Caco-2 (cell line): ENCODE results near the gene CRYBG1. TPM values are rescaled to one million over a fixed set of nuclear protein-coding genes. Genes with fewer than 3 reads are reported as not detected.
A peak's percentile ranks its signal among the peaks of the same experiment; 100 is the strongest.

Experiments
- BruUV-seq: library from RNA; stranded (reverse); fragments of 400-500 nt; replicated peaks from 2 replicates; lab custom pipeline; 2021; lab: Mats Ljungman, UMichigan
- CTCF ChIA-PET: fragments of 300-600 bp; sonication (Branson Sonifier 250); formaldehyde crosslinking; loops from one replicate; lab custom pipeline; 2022; ENCODE audit warnings: antibody characterized with exemption; lab: Charles Lee
- POLR2A ChIA-PET: fragments of 300-600 bp; sonication (Branson Sonifier 250); formaldehyde crosslinking; loops from one replicate; lab custom pipeline; 2022; ENCODE audit warnings: antibody characterized with exemption; lab: Charles Lee
- DNase-seq, 2 experiments: peaks; one replicate each; pipeline versions ENCODE4 v3.0.0 to v3.0.0-alpha.2; 2020 to 2022
- H3K27me3 ChIP-seq: replicated peaks from 2 replicates; pipeline ENCODE4 v1.6.0; 2011; ENCODE audit warnings: low read length; ENCODE audit not compliant: control insufficient read depth, insufficient read depth
- H3K36me3 ChIP-seq: 2 replicates; pipeline ENCODE4 v1.5.1; 2011; ENCODE audit warnings: low read length; ENCODE audit not compliant: control insufficient read depth, insufficient read depth
- H3K4me1 ChIP-seq: fragments of 250-450 bp; sonication (Bioruptor Pico); 2 replicates; pipeline ENCODE4 v1.5.1; 2020; ENCODE audit warnings: mild to moderate bottlenecking
- H3K4me3 ChIP-seq: 2 replicates; pipeline ENCODE4 v1.5.1; 2011; ENCODE audit warnings: low read depth, mild to moderate bottlenecking, control low read depth, low read length
- H3K9me3 ChIP-seq: fragments of 250-450 bp; sonication (Bioruptor Pico); 2 replicates; pipeline ENCODE4 v1.5.1; 2020; ENCODE audit warnings: mild to moderate bottlenecking, moderate library complexity
- H3K27ac Mint-ChIP-seq: one replicate; pipeline ENCODE4 v1.8.0; 2022; ENCODE audit warnings: mixed read lengths; ENCODE audit not compliant: unreplicated experiment
- H3K27me3 Mint-ChIP-seq: one replicate; pipeline ENCODE4 v1.8.0; 2022; ENCODE audit warnings: mixed read lengths; ENCODE audit not compliant: insufficient read depth, unreplicated experiment
- H3K36me3 Mint-ChIP-seq: one replicate; pipeline ENCODE4 v1.8.0; 2022; ENCODE audit warnings: mild to moderate bottlenecking, mixed read lengths; ENCODE audit not compliant: insufficient read depth, unreplicated experiment
- H3K4me1 Mint-ChIP-seq: one replicate; pipeline ENCODE4 v1.8.0; 2022; ENCODE audit warnings: low read depth, mixed read lengths; ENCODE audit not compliant: unreplicated experiment
- H3K4me3 Mint-ChIP-seq: one replicate; pipeline ENCODE4 v1.8.0; 2022; ENCODE audit warnings: mild to moderate bottlenecking, moderate library complexity, mixed read lengths; ENCODE audit not compliant: unreplicated experiment
- H3K9me3 Mint-ChIP-seq: one replicate; pipeline ENCODE4 v1.8.0; 2022; ENCODE audit warnings: mixed read lengths; ENCODE audit not compliant: unreplicated experiment
- intact Hi-C: fragments of 100-400 bp; cut with micrococcal nuclease; formaldehyde crosslinking; loops from one replicate; pipeline ENCODE4 v1.10.0; 2022; ENCODE audit not compliant: unreplicated experiment
- total RNA-seq: library from RNA; stranded (reverse); gene quantifications from 2 replicates; pipeline ENCODE4 v1.2.3, GENCODE V29; 2022
- TF ChIP-seq, protein P1 (sequence below), 2 experiments: fragments of 200-600 bp in 1 of 2; IDR thresholded peaks; 1 replicate in 1 of 2; 2 replicates in 1 of 2; pipeline versions ENCODE4 v1.5.1 to v1.8.0; 2011 to 2022; ENCODE audit warnings: antibody characterized with exemption in 1 of 2, control low read depth in 1 of 2, inconsistent platforms in 1 of 2, low read depth in 1 of 2, low read length in 1 of 2, mild to moderate bottlenecking in 1 of 2, moderate library complexity in 1 of 2; ENCODE audit not compliant: insufficient read depth in 1 of 2, severe bottlenecking in 1 of 2, unreplicated experiment in 1 of 2

Gene CRYBG1
- total RNA-seq, 1 experiment from 2014 or later, result 13.2 TPM

- Histone ChIP-seq H3K36me3 (no peaks in the 10 kb centered on the region), H3K4me3 (no peak overlapping the region), H3K4me1 (peaks cover 35% of the 10 kb centered on the region), H3K27me3 (no peaks in the 10 kb centered on the region), H3K9me3 (no peaks in the 10 kb centered on the region)
- Mint-ChIP-seq H3K27me3 (no peaks in the 10 kb centered on the region), H3K4me1 (peaks cover 33% of the 10 kb centered on the region), H3K9me3 (no peaks in the 10 kb centered on the region), H3K27ac (no peak overlapping the region), H3K4me3 (no peak overlapping the region), H3K36me3 (peaks cover 25% of the 10 kb centered on the region)
- CTCF ChIA-PET, result no interaction called here
- no TSS peak for BruUV-seq
- TF ChIP-seq, protein P1, sequence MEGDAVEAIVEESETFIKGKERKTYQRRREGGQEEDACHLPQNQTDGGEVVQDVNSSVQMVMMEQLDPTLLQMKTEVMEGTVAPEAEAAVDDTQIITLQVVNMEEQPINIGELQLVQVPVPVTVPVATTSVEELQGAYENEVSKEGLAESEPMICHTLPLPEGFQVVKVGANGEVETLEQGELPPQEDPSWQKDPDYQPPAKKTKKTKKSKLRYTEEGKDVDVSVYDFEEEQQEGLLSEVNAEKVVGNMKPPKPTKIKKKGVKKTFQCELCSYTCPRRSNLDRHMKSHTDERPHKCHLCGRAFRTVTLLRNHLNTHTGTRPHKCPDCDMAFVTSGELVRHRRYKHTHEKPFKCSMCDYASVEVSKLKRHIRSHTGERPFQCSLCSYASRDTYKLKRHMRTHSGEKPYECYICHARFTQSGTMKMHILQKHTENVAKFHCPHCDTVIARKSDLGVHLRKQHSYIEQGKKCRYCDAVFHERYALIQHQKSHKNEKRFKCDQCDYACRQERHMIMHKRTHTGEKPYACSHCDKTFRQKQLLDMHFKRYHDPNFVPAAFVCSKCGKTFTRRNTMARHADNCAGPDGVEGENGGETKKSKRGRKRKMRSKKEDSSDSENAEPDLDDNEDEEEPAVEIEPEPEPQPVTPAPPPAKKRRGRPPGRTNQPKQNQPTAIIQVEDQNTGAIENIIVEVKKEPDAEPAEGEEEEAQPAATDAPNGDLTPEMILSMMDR (IDR thresholded peaks at IDR 0.05; ENCODE audit: insufficient read depth in 1 of 2, low read depth in 1 of 2, low read length in 1 of 2, severe bottlenecking in 1 of 2, unreplicated experiment in 1 of 2), result no peak
- POLR2A ChIA-PET, result no interaction called here
- DNase-seq, result no peak
- intact Hi-C loops, result no loop called here
Observed at GRCh38 chr6:106538145-106538544, 177.6 kb downstream of the CRYBG1 start.

GRCh38 chr6:106539936-106540335 lies 179.4 kb downstream of the CRYBG1 start:
- H3K4me3 ChIP-seq, result no peak overlapping the region
- Mint-ChIP-seq H3K4me3 (no peak overlapping the region), H3K27me3 (no peaks in the 10 kb centered on the region), H3K4me1 (peaks cover 33% of the 10 kb centered on the region), H3K36me3 (peaks cover 31% of the 10 kb centered on the region), H3K9me3 (no peaks in the 10 kb centered on the region), H3K27ac (peak overlapping the region; percentile 81)
- intact Hi-C loops, result no loop called here
- TF ChIP-seq, protein P1 (IDR thresholded peaks at IDR 0.05; ENCODE audit: insufficient read depth in 1 of 2, low read depth in 1 of 2, low read length in 1 of 2, severe bottlenecking in 1 of 2, unreplicated experiment in 1 of 2), result no peak
- DNase-seq, result no peak
- CTCF ChIA-PET, result no interaction called here
- no peaks in the 10 kb centered on the region for H3K9me3 ChIP-seq
- BruUV-seq, result no TSS peak
- no peaks in the 10 kb centered on the region for H3K27me3 ChIP-seq
- peaks cover 35% of the 10 kb centered on the region for H3K4me1 ChIP-seq
- POLR2A ChIA-PET, result no interaction called here
- H3K36me3 ChIP-seq, result no peaks in the 10 kb centered on the region

- H3K36me3 Mint-ChIP-seq, result peaks cover 31% of the 10 kb centered on the region
- Histone ChIP-seq H3K36me3 (no peaks in the 10 kb centered on the region), H3K4me3 (no peak overlapping the region), H3K27me3 (no peaks in the 10 kb centered on the region), H3K4me1 (peaks cover 39% of the 10 kb centered on the region), H3K9me3 (no peaks in the 10 kb centered on the region)
- intact Hi-C loops, result no loop called here
- CTCF ChIA-PET, result no interaction called here
- no peak overlapping the region for H3K4me3 Mint-ChIP-seq
- peaks cover 33% of the 10 kb centered on the region for H3K4me1 Mint-ChIP-seq
- DNase-seq, result no peak
- POLR2A ChIA-PET, result no interaction called here
- peak overlapping the region; percentile 81 for H3K27ac Mint-ChIP-seq
- H3K27me3 Mint-ChIP-seq, result no peaks in the 10 kb centered on the region
- no peaks in the 10 kb centered on the region for H3K9me3 Mint-ChIP-seq
- BruUV-seq, result no TSS peak
- TF ChIP-seq, protein P1 (IDR thresholded peaks at IDR 0.05; ENCODE audit: insufficient read depth in 1 of 2, low read depth in 1 of 2, low read length in 1 of 2, severe bottlenecking in 1 of 2, unreplicated experiment in 1 of 2), result no peak
Observed at GRCh38 chr6:106540432-106540831, 179.9 kb downstream of the CRYBG1 start.
